Measurements from ENCODE around the gene MEIG1. TPM values are rescaled to one million over a fixed set of nuclear protein-coding genes. Genes with fewer than 3 reads are reported as not detected.

Gene MEIG1
- total RNA-seq, 1 experiment from 2014 or later: 1.6 TPM

GRCh38 chr10:14918964-14919363 lies 40.2 kb upstream of the MEIG1 start:
- no peak for TF ChIP-seq EZH2 (IDR thresholded peaks at IDR 0.05; ENCODE audit: low read length, unreplicated experiment)
- no peak for TF ChIP-seq EZH2phosphoT487 (IDR thresholded peaks at IDR 0.05; ENCODE audit: borderline replicate concordance, low read length)
- TF ChIP-seq CTCF (conservative IDR thresholded peaks at IDR 0.05; ENCODE audit: low read depth, low read length): no peak
- Histone ChIP-seq H3K79me2 (ENCODE audit: low read length) (no peaks in the 10 kb centered on the region), H3K36me3 (ENCODE audit: low read depth, low read length) (peaks cover 48% of the 10 kb centered on the region), H3K9me3 (ENCODE audit: low read length) (no peaks in the 10 kb centered on the region; the same call in 1 of the 2 replicates), H3F3A (ENCODE audit: low read length, unreplicated experiment) (no peaks in the 10 kb centered on the region), H3K27ac (ENCODE audit: low read length) (no peak overlapping the region), H3K27me3 (ENCODE audit: low read length) (no peaks in the 10 kb centered on the region), H3K4me1 (ENCODE audit: insufficient read depth, low read length) (no peaks in the 10 kb centered on the region), H3K4me2 (ENCODE audit: low read length) (no peak overlapping the region), H3K4me3 (ENCODE audit: low read length) (no peak overlapping the region), H2AFZ (ENCODE audit: low read length) (no peak overlapping the region), H4K20me1 (ENCODE audit: low read length) (no peaks in the 10 kb centered on the region), H3K9ac (ENCODE audit: low read length) (no peak overlapping the region), H3K9me2 (replicated peaks; ENCODE audit: low read length) (no peaks in the 10 kb centered on the region)
- ATAC-seq (no peak), DNase-seq (no peak)
- ChIA-PET POLR2A (ENCODE audit: unreplicated experiment) (no interaction called here), CTCF (no interaction called here)
- no TSS peak for BruUV-seq (replicated peaks)
- intact Hi-C loops (cut with micrococcal nuclease): no loop called here

GRCh38 chr10:14924013-14924412 lies 35.2 kb upstream of the MEIG1 start:
- BruUV-seq (replicated peaks): no TSS peak
- Histone ChIP-seq H3K79me2 (ENCODE audit: low read length) (no peaks in the 10 kb centered on the region), H3K4me3 (ENCODE audit: low read length) (no peak overlapping the region), H3K27me3 (ENCODE audit: low read length) (no peaks in the 10 kb centered on the region), H3K4me2 (ENCODE audit: low read length) (no peak overlapping the region), H3K4me1 (ENCODE audit: insufficient read depth, low read length) (no peaks in the 10 kb centered on the region), H3F3A (ENCODE audit: low read length, unreplicated experiment) (no peaks in the 10 kb centered on the region), H4K20me1 (ENCODE audit: low read length) (no peaks in the 10 kb centered on the region), H3K9me2 (replicated peaks; ENCODE audit: low read length) (no peaks in the 10 kb centered on the region), H3K36me3 (ENCODE audit: low read depth, low read length) (peaks cover 6% of the 10 kb centered on the region; the same call in 1 of the 2 replicates), H3K9ac (ENCODE audit: low read length) (no peak overlapping the region), H3K9me3 (ENCODE audit: low read length) (no peaks in the 10 kb centered on the region), H3K27ac (ENCODE audit: low read length) (no peak overlapping the region), H2AFZ (ENCODE audit: low read length) (no peak overlapping the region)
- CTCF ChIA-PET: no interaction called here
- DNase-seq (no peak), ATAC-seq (no peak)
- intact Hi-C loops (cut with micrococcal nuclease): no loop called here
- TF ChIP-seq EZH2 (IDR thresholded peaks at IDR 0.05; ENCODE audit: low read length, unreplicated experiment): no peak
- POLR2A ChIA-PET (ENCODE audit: unreplicated experiment): no interaction called here

- ChIA-PET CTCF (no interaction called here), POLR2A (ENCODE audit: unreplicated experiment) (no interaction called here)
- intact Hi-C loops (cut with micrococcal nuclease): no loop called here
- H3K4me2 ChIP-seq (ENCODE audit: low read length): no peak overlapping the region
- H3K9ac ChIP-seq (ENCODE audit: low read length): no peak overlapping the region
- H3K9me2 ChIP-seq (replicated peaks; ENCODE audit: low read length): no peaks in the 10 kb centered on the region
- H3K27ac ChIP-seq (ENCODE audit: low read length): no peak overlapping the region
- no peak for DNase-seq
- H2AFZ ChIP-seq (ENCODE audit: low read length): no peak overlapping the region
- no peaks in the 10 kb centered on the region for H3F3A ChIP-seq (ENCODE audit: low read length, unreplicated experiment)
- H3K9me3 ChIP-seq (ENCODE audit: low read length): no peaks in the 10 kb centered on the region
- no peak overlapping the region for H3K4me3 ChIP-seq (ENCODE audit: low read length)
- no peaks in the 10 kb centered on the region for H3K27me3 ChIP-seq (ENCODE audit: low read length)
- peaks cover 2% of the 10 kb centered on the region; the same call in 1 of the 2 replicates for H3K36me3 ChIP-seq (ENCODE audit: low read depth, low read length)
- no peak for TF ChIP-seq CTCF (conservative IDR thresholded peaks at IDR 0.05; ENCODE audit: low read depth, low read length)
- no peak for TF ChIP-seq EZH2 (IDR thresholded peaks at IDR 0.05; ENCODE audit: low read length, unreplicated experiment)
- TF ChIP-seq EZH2phosphoT487 (IDR thresholded peaks at IDR 0.05; ENCODE audit: borderline replicate concordance, low read length): no peak
- H3K79me2 ChIP-seq (ENCODE audit: low read length): no peaks in the 10 kb centered on the region
- BruUV-seq (replicated peaks): no TSS peak
- ATAC-seq: no peak
- no peaks in the 10 kb centered on the region for H3K4me1 ChIP-seq (ENCODE audit: insufficient read depth, low read length)
- no peaks in the 10 kb centered on the region for H4K20me1 ChIP-seq (ENCODE audit: low read length)
These were observed 33.9 kb upstream of the MEIG1 start for GRCh38 chr10:14925268-14925667.

All from PC-3 (cell line).